MM.1S (cell line): ENCODE measurements around the gene TPCN2.

Experiments
- CTCF ChIP-seq: fragments of 300-600 bp; sonication (generic); IDR thresholded peaks from 2 replicates; pipeline ENCODE4 v1.5.1; 2016; ENCODE audit warnings: antibody characterized with exemption, low read length, mixed read lengths
- EZH2 ChIP-seq: fragments of 300-600 bp; sonication (generic); optimal IDR thresholded peaks from 2 replicates; pipeline ENCODE3; 2017; ENCODE audit warnings: low read depth, mild to moderate bottlenecking, antibody characterized with exemption, low read length, mixed read lengths
- EZH2phosphoT487 ChIP-seq: fragments of 300-600 bp; sonication (generic); IDR thresholded peaks from 2 replicates; pipeline ENCODE4 v1.6.1; 2018; ENCODE audit warnings: antibody characterized with exemption, low read length

GRCh38 chr11:69158301-69159149 lies 109.8 kb downstream of the TPCN2 start:
- TF ChIP-seq EZH2 (no peak), CTCF (no peak), EZH2phosphoT487 (no peak)
